ENCODE data around the gene EIF1B. TPM values are rescaled to one million over a fixed set of nuclear protein-coding genes. Genes with fewer than 3 reads are reported as not detected.
A peak's percentile ranks its signal among the peaks of the same experiment; 100 is the strongest.
"Not testable (repeated sequence)": the region's sequence is repeated elsewhere in the genome, so short reads cannot be mapped to it uniquely, and the experiment has no call there.

Gene EIF1B
- polyA plus RNA-seq (ENCODE audit: insufficient read depth in 1 of 5, insufficient read length in 5 of 5, low replicate concordance in 1 of 5): 100 to 1,000 TPM in 4 of 5 donors, 10 to 100 TPM in 1; 97.0 to 112 (median 104) TPM
- long read RNA-seq, donor 1, transcript EIF1B-201 (4 exons, 1,010 nt): major isoform, 99 of 113 reads
- long read RNA-seq, donor 1, partial matches to known transcripts: 5 of 113 reads
- long read RNA-seq, donor 1, other reads (novel, unspliced or antisense): 0 of 113 reads
- long read RNA-seq, donor 2, transcript EIF1B-201 (4 exons, 1,010 nt): major isoform, 50 of 55 reads
- long read RNA-seq, donor 2, partial matches to known transcripts: 5 of 55 reads
- long read RNA-seq, donor 2, other reads (novel, unspliced or antisense): 0 of 55 reads
- long read RNA-seq, donor 3, transcript EIF1B-201 (4 exons, 1,010 nt): major isoform, 64 of 79 reads
- long read RNA-seq, donor 3, partial matches to known transcripts: 6 of 79 reads
- long read RNA-seq, donor 3, other reads (novel, unspliced or antisense): 0 of 79 reads
- long read RNA-seq, donor 4, transcript EIF1B-201 (4 exons, 1,010 nt): major isoform, 39 of 46 reads
- long read RNA-seq, donor 4, partial matches to known transcripts: 0 of 46 reads
- long read RNA-seq, donor 4, other reads (novel, unspliced or antisense): 0 of 46 reads
- long read RNA-seq, donor 5, transcript EIF1B-204 (3 exons, 637 nt): minor isoform, 6 of 97 reads
- long read RNA-seq, donor 5, transcript EIF1B-201 (4 exons, 1,010 nt): major isoform, 85 of 97 reads
- long read RNA-seq, donor 5, partial matches to known transcripts: 0 of 97 reads
- long read RNA-seq, donor 5, other reads (novel, unspliced or antisense): 0 of 97 reads
- long read RNA-seq, donor 6, transcript EIF1B-201 (4 exons, 1,010 nt): major isoform, 115 of 123 reads
- long read RNA-seq, donor 6, partial matches to known transcripts: 0 of 123 reads
- long read RNA-seq, donor 6, other reads (novel, unspliced or antisense): 0 of 123 reads
- long read RNA-seq, donor 7, transcript EIF1B-201 (4 exons, 1,010 nt): major isoform, 43 of 47 reads
- long read RNA-seq, donor 7, partial matches to known transcripts: 0 of 47 reads
- long read RNA-seq, donor 7, other reads (novel, unspliced or antisense): 0 of 47 reads
- long read RNA-seq, donor 8, transcript EIF1B-201 (4 exons, 1,010 nt): major isoform, 25 of 29 reads
- long read RNA-seq, donor 8, partial matches to known transcripts: 0 of 29 reads
- long read RNA-seq, donor 8, other reads (novel, unspliced or antisense): 0 of 29 reads

GRCh38 chr3:40309418-40309924 lies at the start of gene EIF1B:
EIF1B (plus strand) TSS chr3:40309707; CDS start chr3:40309942, 235 bp downstream.
- DNase-seq: peak; percentile 98 to 99

GRCh38 chr3:40262331-40262730 lies 47.2 kb upstream of the EIF1B start:
- no peak for DNase-seq

GRCh38 chr3:40264451-40264850 lies 45.1 kb upstream of the EIF1B start:
- no peak for DNase-seq

- DNase-seq: no peak
Measured at GRCh38 chr3:40265181-40265580, 44.3 kb upstream of the EIF1B start.

GRCh38 chr3:40267937-40268724 lies 41.4 kb upstream of the EIF1B start:
- no peak for DNase-seq

GRCh38 chr3:40268802-40269524 lies 40.5 kb upstream of the EIF1B start:
- DNase-seq: no peak

- no peak for DNase-seq
Measured at GRCh38 chr3:40278791-40279190, 30.7 kb upstream of the EIF1B start.

- no peak for DNase-seq
Measured at GRCh38 chr3:40281995-40282394, 27.5 kb upstream of the EIF1B start.

- DNase-seq: not testable (repeated sequence)
Measured at GRCh38 chr3:40283057-40283456, 26.4 kb upstream of the EIF1B start.

- DNase-seq: no peak
Measured at GRCh38 chr3:40287248-40287647, 22.3 kb upstream of the EIF1B start.

- no peak for DNase-seq
Measured at GRCh38 chr3:40290396-40290795, 19.1 kb upstream of the EIF1B start.

GRCh38 chr3:40291471-40291870 lies 18.0 kb upstream of the EIF1B start:
- no peak for DNase-seq

GRCh38 chr3:40292637-40293349 lies 16.7 kb upstream of the EIF1B start:
- no peak for DNase-seq

GRCh38 chr3:40294434-40294833 lies 15.1 kb upstream of the EIF1B start:
- DNase-seq: no peak

GRCh38 chr3:40298075-40298474 lies 11.4 kb upstream of the EIF1B start:
- no peak for DNase-seq

- DNase-seq: no peak
Measured at GRCh38 chr3:40299130-40299720, 10.3 kb upstream of the EIF1B start.

GRCh38 chr3:40299721-40300335 lies 9.7 kb upstream of the EIF1B start:
- no peak for DNase-seq

- DNase-seq: no peak
Measured at GRCh38 chr3:40302784-40303183, 6.7 kb upstream of the EIF1B start.

GRCh38 chr3:40304352-40304751 lies 5.2 kb upstream of the EIF1B start:
- DNase-seq: no peak

All from right lung (tissue), 10 donors.